Panc1 (cell line): ENCODE results near the gene ATP6V1G1. TPM values are rescaled to one million over a fixed set of nuclear protein-coding genes. Genes with fewer than 3 reads are reported as not detected.

Experiments used
- ATAC-seq: fragments of 200-7000 bp; cut with Tn5 transposase; 2 replicates; pipeline ENCODE4 v1.9.1; 2020; ENCODE audit warnings: mild to moderate bottlenecking, moderate library complexity
- BruUV-seq: library from RNA; stranded (reverse); fragments of 400-500 nt; replicated peaks from 2 replicates; lab custom pipeline; 2021; lab: Mats Ljungman, UMichigan
- CTCF ChIA-PET: fragments of 300-600 bp; sonication (Branson Sonifier 250); formaldehyde crosslinking; loops from one replicate; lab custom pipeline; 2022; ENCODE audit warnings: antibody characterized with exemption; lab: Charles Lee
- POLR2A ChIA-PET: fragments of 300-600 bp; sonication (Branson Sonifier 250); formaldehyde crosslinking; loops from one replicate; lab custom pipeline; 2022; ENCODE audit warnings: antibody characterized with exemption; lab: Charles Lee
- DNase-seq: peaks from one replicate; pipeline ENCODE4 v3.0.0-alpha.2; 2010; ENCODE audit warnings: low read depth, low spot score
- H3K27ac ChIP-seq: 2 replicates; pipeline ENCODE4 v1.5.1; 2011; ENCODE audit warnings: mild to moderate bottlenecking, low read length, inconsistent platforms
- H3K27me3 ChIP-seq: fragments of 200-500 bp; sonication (Bioruptor generic); 2 replicates; pipeline ENCODE4 v1.6.0; 2014; ENCODE audit warnings: low read length, inconsistent platforms; ENCODE audit not compliant: control insufficient read depth, insufficient read depth
- H3K36me3 ChIP-seq: fragments of 200-500 bp; sonication (Bioruptor generic); 2 replicates; pipeline ENCODE4 v1.5.1; 2014; ENCODE audit warnings: inconsistent platforms, mild to moderate bottlenecking, low read length, moderate library complexity; ENCODE audit not compliant: control insufficient read depth, insufficient read depth
- H3K4me1 ChIP-seq: 2 replicates; pipeline ENCODE4 v1.5.1; 2011; ENCODE audit warnings: inconsistent platforms, mild to moderate bottlenecking, low read length, moderate library complexity; ENCODE audit not compliant: control insufficient read depth, insufficient read depth
- H3K4me3 ChIP-seq, 2 experiments: 2 replicates each; pipeline ENCODE4 v1.5.1; 2011 to 2012; ENCODE audit warnings: low read depth in 2 of 2, low read length in 2 of 2, mild to moderate bottlenecking in 2 of 2, inconsistent platforms in 1 of 2, moderate library complexity in 1 of 2
- H3K9me3 ChIP-seq: fragments of 200-500 bp; sonication (Bioruptor generic); 2 replicates; pipeline ENCODE4 v1.5.1; 2014; ENCODE audit warnings: low read depth, mild to moderate bottlenecking, inconsistent platforms, low read length, moderate library complexity; ENCODE audit not compliant: control insufficient read depth, insufficient read depth
- CTCF ChIP-seq: fragments of 450-650 bp; IDR thresholded peaks from 2 replicates; pipeline ENCODE4 v1.5.1; 2017; ENCODE audit warnings: mild to moderate bottlenecking
- POLR2AphosphoS5 ChIP-seq: IDR thresholded peaks from 2 replicates; pipeline ENCODE4 v1.6.1; 2012; ENCODE audit warnings: mild to moderate bottlenecking, low read depth, low read length, moderate library complexity
- REST ChIP-seq, 2 experiments: IDR thresholded peaks; 2 replicates each; pipeline ENCODE4 v1.6.1; 2011 to 2012; ENCODE audit warnings: low read depth in 2 of 2, control low read depth in 1 of 2, low read length in 1 of 2, mild to moderate bottlenecking in 1 of 2, moderate library complexity in 1 of 2; ENCODE audit not compliant: insufficient read depth in 1 of 2
- SIN3A ChIP-seq: IDR thresholded peaks from 2 replicates; pipeline ENCODE4 v1.6.1; 2012; ENCODE audit warnings: low read depth, mild to moderate bottlenecking, low read length, moderate library complexity, borderline replicate concordance; ENCODE audit not compliant: insufficient read depth
- TCF7L2 ChIP-seq: IDR thresholded peaks from 2 replicates; pipeline ENCODE4 v1.6.1; 2011; ENCODE audit warnings: mild to moderate bottlenecking, low read depth, low read length, inconsistent platforms
- in situ Hi-C: cut with HindIII; loops from 2 replicates; pipeline ENCODE4 v1.10.0; 2016; ENCODE audit warnings: low sequenced_read_pairs, low pct_unique_long_range_greater_than_20kb
- intact Hi-C: fragments of 100-400 bp; cut with micrococcal nuclease; formaldehyde crosslinking; loops from one replicate; pipeline ENCODE4 v1.10.0; 2022; ENCODE audit not compliant: unreplicated experiment
- total RNA-seq: library from RNA; stranded (reverse); gene quantifications from one replicate; pipeline ENCODE4 v1.2.1, GENCODE V29; 2021; ENCODE audit not compliant: unreplicated experiment

The ATP6V1G1 gene
- total RNA-seq, 1 experiment from 2014 or later: 71.8 TPM

GRCh38 chr9:114570742-114571141, 16.8 kb upstream of the ATP6V1G1 start:
- CTCF ChIA-PET: no interaction called here
- in situ Hi-C loops (no loop called here), intact Hi-C loops (no loop called here)
- DNase-seq (no peak), ATAC-seq (no peak)
- H3K36me3 ChIP-seq: no peaks in the 10 kb centered on the region
- no peaks in the 10 kb centered on the region for H3K27me3 ChIP-seq
- no peak overlapping the region for H3K4me3 ChIP-seq
- no peak for TF ChIP-seq POLR2AphosphoS5
- TF ChIP-seq CTCF: no peak
- TF ChIP-seq TCF7L2: no peak
- no peak for TF ChIP-seq REST (IDR thresholded peaks at IDR 0.05; ENCODE audit: insufficient read depth in 1 of 2, low read depth in 2 of 2, low read length in 1 of 2)
- no peak for TF ChIP-seq SIN3A
- no TSS peak for BruUV-seq
- POLR2A ChIA-PET: interaction anchor here (0.7 kb wide), 1 partner anchor 27 kb away, joined by 10 read pairs; no protein-coding TSS in a partner anchor
- H3K27ac ChIP-seq: no peak overlapping the region
- H3K9me3 ChIP-seq: no peaks in the 10 kb centered on the region
- no peaks in the 10 kb centered on the region for H3K4me1 ChIP-seq

GRCh38 chr9:114571391-114571790, 16.2 kb upstream of the ATP6V1G1 start:
- DNase-seq: no peak
- no peak for ATAC-seq
- ChIA-PET CTCF (no interaction called here), POLR2A (interaction anchor here (1.0 kb wide), 1 partner anchor 857 kb away, joined by 3 read pairs; no protein-coding TSS in a partner anchor)
- Histone ChIP-seq H3K27ac (no peak overlapping the region), H3K4me3 (no peak overlapping the region), H3K9me3 (no peaks in the 10 kb centered on the region), H3K36me3 (no peaks in the 10 kb centered on the region), H3K27me3 (no peaks in the 10 kb centered on the region), H3K4me1 (no peaks in the 10 kb centered on the region)
- no peak for TF ChIP-seq SIN3A
- TF ChIP-seq POLR2AphosphoS5: no peak
- TF ChIP-seq REST (IDR thresholded peaks at IDR 0.05; ENCODE audit: insufficient read depth in 1 of 2, low read depth in 2 of 2, low read length in 1 of 2): no peak
- TF ChIP-seq CTCF: no peak
- no peak for TF ChIP-seq TCF7L2
- in situ Hi-C loops: no loop called here
- intact Hi-C loops: no loop called here
- BruUV-seq: no TSS peak
